ENCODE data around the gene RCC1. TPM values are rescaled to one million over a fixed set of nuclear protein-coding genes. Genes with fewer than 3 reads are reported as not detected.

RCC1 gene
- total RNA-seq, 2 experiments from 2014 or later: 103 to 107 TPM

DNA sequence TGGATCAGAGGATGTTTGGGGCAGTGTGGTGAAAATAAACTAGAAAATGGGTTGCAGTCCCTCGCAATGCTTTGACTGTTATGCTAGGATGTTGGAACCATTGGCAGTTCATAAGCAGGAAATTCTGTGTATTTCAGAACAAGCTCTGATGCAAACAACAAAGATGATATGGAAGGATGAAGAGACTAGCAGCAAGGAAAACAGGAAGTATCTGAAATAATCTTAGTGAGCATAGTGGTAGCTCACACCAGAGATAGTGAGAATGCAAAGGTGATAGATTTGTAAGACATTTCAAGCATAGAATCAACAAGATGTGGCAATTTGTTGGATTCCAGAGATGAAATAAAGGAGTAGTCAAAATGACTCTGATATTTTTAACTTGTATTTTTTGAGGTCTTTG is 11.1 kb upstream of the RCC1 start:
- intact Hi-C loops (cut with DNase I, micrococcal nuclease): no loop called here
- Mint-ChIP-seq H3K4me1 (peaks cover 8% of the 10 kb centered on the region), H3K27ac (peak overlapping the region; percentile 73), H3K4me3 (no peak overlapping the region), H3K36me3 (ENCODE audit: low read depth) (peaks cover 26% of the 10 kb centered on the region), H3K27me3 (no peaks in the 10 kb centered on the region), H3K9me3 (ENCODE audit: low read depth) (no peaks in the 10 kb centered on the region)
- ChIA-PET POLR2A (interaction anchor here (0.6 to 1.2 kb wide), 2 partner anchors 11 to 253 kb away, joined by 5 read pairs; no protein-coding TSS in a partner anchor), CTCF (interaction anchor here (0.6 kb wide), 1 partner anchor 87 kb away, joined by 3 read pairs; no protein-coding TSS in a partner anchor)
- DNase-seq: no peak
- no peak for ATAC-seq

GRCh38 chr1:28499553-28499952 is 6.3 kb upstream of the RCC1 start:
- ChIA-PET POLR2A (interaction anchor here (0.6 kb wide), 1 partner anchor 429 kb away, joined by 4 read pairs; no protein-coding TSS in a partner anchor), CTCF (interaction anchor here (0.7 to 1.2 kb wide), 2 partner anchors 42 to 390 kb away, joined by 3 read pairs; no protein-coding TSS in a partner anchor)
- no peak for ATAC-seq
- Mint-ChIP-seq H3K9me3 (ENCODE audit: low read depth) (no peaks in the 10 kb centered on the region), H3K4me3 (no peak overlapping the region), H3K36me3 (ENCODE audit: low read depth) (peaks cover 15% of the 10 kb centered on the region), H3K27me3 (no peaks in the 10 kb centered on the region), H3K27ac (no peak overlapping the region), H3K4me1 (peaks cover 8% of the 10 kb centered on the region)
- no peak for DNase-seq
- intact Hi-C loops (cut with DNase I, micrococcal nuclease): no loop called here

DNA sequence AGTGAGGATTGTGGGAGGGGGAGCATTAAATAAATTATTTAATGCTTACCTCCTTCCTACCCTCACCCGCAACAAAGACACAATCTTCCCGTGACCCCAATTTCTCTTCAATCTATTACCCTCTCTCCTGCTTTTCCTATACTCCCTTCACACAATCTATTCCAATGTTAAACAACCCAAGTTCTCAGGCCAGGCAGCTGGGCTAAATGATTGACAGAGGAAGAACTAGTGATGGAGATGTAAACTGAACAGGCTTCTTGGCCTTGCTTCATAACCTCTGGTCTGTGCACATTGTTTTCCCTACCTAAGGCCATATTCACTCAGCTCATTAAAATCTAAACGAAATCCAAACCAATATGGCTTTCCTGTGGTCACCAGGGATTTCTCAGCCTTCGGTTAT is 3.9 kb upstream of the RCC1 start:
- POLR2A ChIA-PET: interaction anchor here (0.7 to 1.1 kb wide), 2 partner anchors 17 to 146 kb away, joined by 3 read pairs; partner anchors contain the start of gene RNU11
- ATAC-seq (no peak), DNase-seq (no peak)
- H3K36me3 Mint-ChIP-seq (ENCODE audit: low read depth): peaks cover 18% of the 10 kb centered on the region
- CTCF ChIA-PET: interaction anchor here (1.2 kb wide), 1 partner anchor 136 kb away, joined by 5 read pairs; no protein-coding TSS in a partner anchor
- H3K27ac Mint-ChIP-seq: no peak overlapping the region
- H3K4me1 Mint-ChIP-seq: peaks cover 6% of the 10 kb centered on the region
- intact Hi-C loops (cut with DNase I, micrococcal nuclease): loop anchor here in 1 of 2 experiments (5.0 kb wide), 1 partner anchor 95 kb away; no protein-coding TSS in a partner anchor
- peaks cover 1% of the 10 kb centered on the region for H3K27me3 Mint-ChIP-seq
- H3K9me3 Mint-ChIP-seq (ENCODE audit: low read depth): no peaks in the 10 kb centered on the region
- no peak overlapping the region for H3K4me3 Mint-ChIP-seq

DNA sequence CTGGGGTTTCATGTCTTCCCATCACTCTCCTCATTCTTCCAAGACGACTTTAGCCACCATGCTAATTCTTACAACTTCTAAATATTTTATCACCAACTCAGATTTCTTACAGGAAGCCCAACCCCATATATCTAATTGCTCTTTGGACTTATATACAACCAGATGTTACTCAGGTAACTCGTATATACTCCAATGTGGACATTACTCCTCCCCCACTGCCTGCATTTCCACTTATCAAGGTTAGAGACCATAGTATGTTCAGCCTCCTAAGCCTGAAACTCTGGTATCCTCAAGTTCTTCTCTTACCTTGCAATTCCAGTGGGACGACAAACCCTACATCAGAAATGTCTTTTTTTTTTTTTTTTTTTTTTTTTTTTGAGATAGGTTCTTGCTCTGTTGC is 2.7 kb upstream of the RCC1 start:
- Mint-ChIP-seq H3K27ac (no peak overlapping the region), H3K4me3 (no peak overlapping the region), H3K36me3 (ENCODE audit: low read depth) (peaks cover 30% of the 10 kb centered on the region), H3K9me3 (ENCODE audit: low read depth) (no peaks in the 10 kb centered on the region), H3K4me1 (peaks cover 6% of the 10 kb centered on the region), H3K27me3 (peaks cover 1% of the 10 kb centered on the region)
- CTCF ChIA-PET: no interaction called here
- no peak for DNase-seq
- ATAC-seq: no peak
- POLR2A ChIA-PET: interaction anchor here (0.6 kb wide), 1 partner anchor 41 kb away, joined by 7 read pairs; no protein-coding TSS in a partner anchor
- intact Hi-C loops (cut with DNase I, micrococcal nuclease): loop anchor here in 1 of 2 experiments (5.0 kb wide), 1 partner anchor 96 kb away; no protein-coding TSS in a partner anchor

GRCh38 chr1:28506907-28507246 is 1.0 kb downstream of the RCC1 start:
- H3K9me3 Mint-ChIP-seq (ENCODE audit: low read depth): no peaks in the 10 kb centered on the region
- intact Hi-C loops (cut with DNase I, micrococcal nuclease): loop anchor here (1.0 to 5.0 kb wide), 3 partner anchors 141 to 248 kb away; partner anchors contain the start of genes MED18 (in 1 of the 2), RNU11 (in 1 of the 2) and SESN2 (in 1 of the 2)
- no peak for DNase-seq

GRCh38 chr1:28507247-28507645 is 1.4 kb downstream of the RCC1 start:
- intact Hi-C loops (cut with DNase I, micrococcal nuclease): loop anchor here in 1 of 2 experiments (5.0 kb wide), 1 partner anchor 180 kb away; the partner anchor contains the start of gene MED18
- CTCF ChIA-PET: no interaction called here
- Mint-ChIP-seq H3K4me3 (peak overlapping the region; percentile 98), H3K27me3 (peaks cover 1% of the 10 kb centered on the region), H3K27ac (peak overlapping the region; percentile 99), H3K36me3 (ENCODE audit: low read depth) (peaks cover 64% of the 10 kb centered on the region), H3K4me1 (peaks cover 32% of the 10 kb centered on the region), H3K9me3 (ENCODE audit: low read depth) (no peaks in the 10 kb centered on the region)
- no peak for ATAC-seq
- peak; percentile 34 for DNase-seq
- POLR2A ChIA-PET: interaction anchor here (0.5 to 6.5 kb wide), 10 partner anchors 11 to 1805 kb away, joined by 3 to 86 read pairs (median 4); partner anchors contain the start of genes MED18 and RNU11

More at GRCh38 chr1:28506907-28507246, 1.0 kb downstream of the RCC1 start:
- Mint-ChIP-seq H3K4me3 (peak overlapping the region; percentile 98), H3K4me1 (peaks cover 29% of the 10 kb centered on the region), H3K36me3 (ENCODE audit: low read depth) (peaks cover 61% of the 10 kb centered on the region), H3K27ac (peak overlapping the region; percentile 99), H3K27me3 (peaks cover 1% of the 10 kb centered on the region)
- POLR2A ChIA-PET: interaction anchor here (0.6 to 6.5 kb wide), 8 partner anchors 32 to 258 kb away, joined by 3 to 86 read pairs (median 6); partner anchors contain the start of genes MED18 and RNU11
- CTCF ChIA-PET: no interaction called here
- no peak for ATAC-seq

GRCh38 chr1:28507646-28508434 is 2.0 kb downstream of the RCC1 start:
- intact Hi-C loops (cut with DNase I, micrococcal nuclease): loop anchor here in 1 of 2 experiments (2.0 to 5.0 kb wide), 2 partner anchors 73 to 181 kb away; partner anchors contain the start of gene MED18
- ATAC-seq: no peak
- Mint-ChIP-seq H3K36me3 (ENCODE audit: low read depth) (peaks cover 70% of the 10 kb centered on the region), H3K27me3 (peaks cover 1% of the 10 kb centered on the region), H3K27ac (peak overlapping the region; percentile 99), H3K4me3 (peak overlapping the region; percentile 98), H3K9me3 (ENCODE audit: low read depth) (no peaks in the 10 kb centered on the region), H3K4me1 (peaks cover 36% of the 10 kb centered on the region)
- POLR2A ChIA-PET: interaction anchor here (0.5 to 6.5 kb wide), 8 partner anchors 10 to 1805 kb away, joined by 3 to 86 read pairs (median 4); partner anchors contain the start of genes RNU11 and TAF12
- peak; percentile 17 for DNase-seq
- CTCF ChIA-PET: interaction anchor here (0.6 to 1.4 kb wide), 2 partner anchors 43 to 259 kb away, joined by 3 read pairs; no protein-coding TSS in a partner anchor

- ChIA-PET POLR2A (interaction anchor here (0.8 to 6.5 kb wide), 4 partner anchors 72 to 751 kb away, joined by 3 to 86 read pairs (median 12); partner anchors contain the start of genes RNU11 and TAF12), CTCF (interaction anchor here (0.6 to 1.4 kb wide), 2 partner anchors 43 to 260 kb away, joined by 3 read pairs; no protein-coding TSS in a partner anchor)
- H3K27ac Mint-ChIP-seq: peak overlapping the region; percentile 99
- H3K27me3 Mint-ChIP-seq: peaks cover 1% of the 10 kb centered on the region
- intact Hi-C loops (cut with DNase I, micrococcal nuclease): loop anchor here in 1 of 2 experiments (2.0 to 5.0 kb wide), 2 partner anchors 72 to 181 kb away; partner anchors contain the start of gene MED18
- peaks cover 36% of the 10 kb centered on the region for H3K4me1 Mint-ChIP-seq
- H3K9me3 Mint-ChIP-seq (ENCODE audit: low read depth): no peaks in the 10 kb centered on the region
- peak; percentile 16 for DNase-seq
- H3K4me3 Mint-ChIP-seq: peak overlapping the region; percentile 98
- peaks cover 72% of the 10 kb centered on the region for H3K36me3 Mint-ChIP-seq (ENCODE audit: low read depth)
- no peak for ATAC-seq
These were observed 2.6 kb downstream of the RCC1 start for GRCh38 chr1:28508435-28508754.

DNA sequence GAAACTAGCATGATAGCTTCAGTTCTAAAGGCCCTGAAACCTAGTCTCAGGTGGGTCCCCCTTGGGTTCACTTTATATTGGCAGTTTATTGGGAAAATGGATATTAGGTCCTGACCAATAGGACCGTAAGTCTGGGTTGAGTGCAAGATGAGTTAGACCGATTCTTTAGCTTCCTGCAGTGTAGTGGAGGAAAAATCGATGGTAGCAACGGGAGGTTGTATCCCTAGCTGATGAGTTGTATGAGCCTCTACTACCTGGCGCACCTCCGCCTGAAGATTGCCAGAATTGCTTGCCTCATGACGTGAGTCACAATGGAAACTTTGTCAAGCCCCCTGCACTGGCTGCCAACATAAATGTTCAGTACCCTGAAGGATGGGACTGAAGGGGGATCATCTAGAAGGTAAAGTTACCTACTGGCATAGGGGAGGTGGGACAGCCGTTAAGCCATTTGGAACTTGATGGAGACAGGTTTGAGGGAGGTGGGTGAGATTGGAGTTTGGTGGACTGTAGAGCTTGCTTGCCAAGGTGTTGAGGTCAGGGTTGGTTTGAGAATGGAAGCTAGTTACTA is 3.9 kb downstream of the RCC1 start:
- peaks cover 36% of the 10 kb centered on the region for H3K4me1 Mint-ChIP-seq
- intact Hi-C loops (cut with DNase I, micrococcal nuclease): loop anchor here in 1 of 2 experiments (2.0 to 5.0 kb wide), 2 partner anchors 71 to 182 kb away; partner anchors contain the start of gene MED18
- peak overlapping the region; percentile 98 for H3K4me3 Mint-ChIP-seq
- H3K36me3 Mint-ChIP-seq (ENCODE audit: low read depth): peaks cover 80% of the 10 kb centered on the region
- peaks cover 1% of the 10 kb centered on the region for H3K27me3 Mint-ChIP-seq
- ChIA-PET CTCF (interaction anchor here (0.6 to 1.6 kb wide), 4 partner anchors 68 to 1064 kb away, joined by 3 read pairs; no protein-coding TSS in a partner anchor), POLR2A (interaction anchor here (0.6 to 6.5 kb wide), 13 partner anchors 9 to 1177 kb away, joined by 3 to 86 read pairs (median 4); partner anchors contain the start of genes MED18, RNU11, TAF12 and TRNAU1AP)
- no peaks in the 10 kb centered on the region for H3K9me3 Mint-ChIP-seq (ENCODE audit: low read depth)
- H3K27ac Mint-ChIP-seq: peak overlapping the region; percentile 99
- ATAC-seq (no peak), DNase-seq (peak; percentile 60)

GRCh38 chr1:28510273-28510969 is 4.6 kb downstream of the RCC1 start:
- DNase-seq: peak; percentile 37
- Mint-ChIP-seq H3K4me3 (peak overlapping the region; percentile 98), H3K4me1 (peaks cover 33% of the 10 kb centered on the region), H3K9me3 (ENCODE audit: low read depth) (no peaks in the 10 kb centered on the region), H3K27ac (peak overlapping the region; percentile 99), H3K27me3 (peaks cover 1% of the 10 kb centered on the region), H3K36me3 (ENCODE audit: low read depth) (peaks cover 78% of the 10 kb centered on the region)
- intact Hi-C loops (cut with DNase I, micrococcal nuclease): no loop called here
- CTCF ChIA-PET: interaction anchor here (1.1 to 1.6 kb wide), 2 partner anchors 68 to 134 kb away, joined by 3 read pairs; no protein-coding TSS in a partner anchor
- ATAC-seq: peak; percentile 16
- POLR2A ChIA-PET: interaction anchor here (0.6 to 6.5 kb wide), 14 partner anchors 8 to 1177 kb away, joined by 3 to 86 read pairs (median 4); partner anchors contain the start of genes MED18, RNU11, TAF12 and TRNAU1AP
